ENCODE data around the gene PSEN1. TPM values are rescaled to one million over a fixed set of nuclear protein-coding genes. Genes with fewer than 3 reads are reported as not detected.

PSEN1 gene
- total RNA-seq, 1 experiment from 2014 or later, result 49.9 TPM

DNA sequence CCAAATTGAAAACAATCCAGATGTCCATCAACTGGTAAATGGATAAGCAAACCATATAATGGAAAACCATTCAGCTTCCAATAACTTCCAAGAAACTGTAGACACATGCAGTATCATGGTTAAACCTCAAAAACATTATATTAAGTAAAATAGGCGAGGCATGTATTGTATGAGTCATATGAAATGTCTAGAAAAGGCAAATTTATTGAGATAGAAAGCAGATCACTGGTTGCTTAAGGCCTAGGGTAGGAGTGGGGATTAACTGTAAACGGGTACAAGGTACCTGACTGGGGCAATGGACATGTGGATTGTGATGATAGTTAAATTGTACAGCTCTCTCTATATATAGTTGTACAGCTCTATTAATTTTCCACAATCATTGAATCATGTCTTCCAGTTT lies 79.7 kb downstream of the PSEN1 start:
- H2BK20ac ChIP-seq (ENCODE audit: low read depth, low read length, poor library complexity, severe bottlenecking), result no peak overlapping the region

More for the DNA sequence above, 79.7 kb downstream of the PSEN1 start:
- Histone ChIP-seq H3K4ac (ENCODE audit: low read depth, low read length) (no peak overlapping the region), H3T11ph (ENCODE audit: low read length) (no peak overlapping the region), H3K4me1 (ENCODE audit: insufficient read depth, low read length) (no peaks in the 10 kb centered on the region), H2AK5ac (ENCODE audit: insufficient read length, low read length) (no peak overlapping the region), H3K18ac (ENCODE audit: insufficient read length, low read depth, low read length) (no peak overlapping the region), H3K79me1 (ENCODE audit: insufficient read depth, low read depth, low read length, poor library complexity, severe bottlenecking) (no peaks in the 10 kb centered on the region), H4K20me1 (ENCODE audit: control insufficient read depth, insufficient read depth, insufficient read length) (no peaks in the 10 kb centered on the region), H3K9me3 (ENCODE audit: control insufficient read depth, low read depth, low read length) (no peaks in the 10 kb centered on the region), H4K5ac (ENCODE audit: insufficient read length, low read depth, low read length) (no peak overlapping the region), H2BK120ac (ENCODE audit: low read depth, low read length, poor library complexity, severe bottlenecking) (no peak overlapping the region), H3K4me2 (ENCODE audit: insufficient read depth, insufficient read length, low read length) (no peak overlapping the region), H3K56ac (ENCODE audit: insufficient read length, low read depth, low read length) (no peak overlapping the region), H3K23ac (ENCODE audit: insufficient read length, low read depth, low read length) (no peak overlapping the region), H4K91ac (ENCODE audit: insufficient read length, low read depth, low read length) (no peak overlapping the region), H4K8ac (replicated peaks; ENCODE audit: insufficient read length, low read depth, low read length) (no peak overlapping the region), H2BK15ac (ENCODE audit: low read depth, low read length) (no peak overlapping the region), H3K23me2 (ENCODE audit: insufficient read length, low read depth, low read length, poor library complexity, severe bottlenecking) (no peaks in the 10 kb centered on the region), H2BK12ac (ENCODE audit: insufficient read length, low read depth, low read length) (no peak overlapping the region), H2BK5ac (ENCODE audit: insufficient read length, low read length) (no peak overlapping the region), H2AFZ (ENCODE audit: low read length) (no peak overlapping the region), H3K9ac (ENCODE audit: extremely low read depth, insufficient read length, low read length) (no peak overlapping the region), H3K27ac (ENCODE audit: insufficient read length, low read depth, low read length) (no peak overlapping the region), H3K79me2 (ENCODE audit: insufficient read depth, low read length) (no peaks in the 10 kb centered on the region), H3K27me3 (ENCODE audit: insufficient read depth, low read length) (no peaks in the 10 kb centered on the region), H3K14ac (ENCODE audit: insufficient read depth, low read length) (no peak overlapping the region)
- peaks cover 17 to 55% (median 52%) of the 10 kb centered on the region in 3 experiments; a peak in 6 of 7 replicates for H3K36me3 Mint-ChIP-seq (ENCODE audit: insufficient read depth in 1 of 3, low read depth in 3 of 3)
- no peaks in the 10 kb centered on the region for H3K9me3 Mint-ChIP-seq
- H3K4me1 Mint-ChIP-seq, result peaks cover 0 to 4% of the 10 kb centered on the region in 2 experiments; a peak in 1 of 4 replicates
- H3K27ac Mint-ChIP-seq, result peak overlapping the region in 1 of 3 experiments; percentile 29; a peak in 1 of 7 replicates
- H3K27me3 Mint-ChIP-seq (ENCODE audit: low read depth), result no peaks in the 10 kb centered on the region
- no CpG with 5 or more reads among the region's 2 CpGs for WGBS (ENCODE audit: extremely low coverage, insufficient read length, low lambda C conversion rate)
- no peak for DNase-seq
- no peak for TF ChIP-seq CTCF (conservative IDR thresholded peaks at IDR 0.05)
- no peak overlapping the region for H3K4me3 Mint-ChIP-seq
